Liver (tissue), 9 donors: ENCODE results near the gene ALG8. TPM values are rescaled to one million over a fixed set of nuclear protein-coding genes. Genes with fewer than 3 reads are reported as not detected.

Experiments used
- DNase-seq: peaks from one replicate; pipeline ENCODE4 v3.0.0-alpha.2; 2017; ENCODE audit warnings: low spot score
- H3K27ac ChIP-seq, 2 donors: one replicate each; pipeline ENCODE4 v1.7.0; 2013; ENCODE audit warnings: inconsistent platforms in 2 of 2, low read length in 2 of 2, control low read depth in 1 of 2, low read depth in 1 of 2, mild to moderate bottlenecking in 1 of 2
- H3K27me3 ChIP-seq, 4 donors: one replicate each; pipeline versions ENCODE4 v1.6.1 to v1.7.0; 2013; ENCODE audit warnings: low read length in 3 of 4, inconsistent platforms in 1 of 4, mild to moderate bottlenecking in 1 of 4, moderate library complexity in 1 of 4; ENCODE audit not compliant: control insufficient read depth in 4 of 4, insufficient read depth in 4 of 4
- H3K36me3 ChIP-seq, 4 donors: one replicate each; pipeline versions ENCODE4 v1.6.1 to v1.7.0; 2013; ENCODE audit warnings: low read length in 3 of 4, mild to moderate bottlenecking in 3 of 4, low read depth in 1 of 4, moderate library complexity in 1 of 4; ENCODE audit not compliant: control insufficient read depth in 4 of 4, insufficient read depth in 3 of 4
- H3K4me1 ChIP-seq, 4 donors: one replicate each; pipeline versions ENCODE4 v1.6.1 to v1.7.0; 2013; ENCODE audit warnings: low read length in 3 of 4, mild to moderate bottlenecking in 3 of 4, moderate library complexity in 1 of 4; ENCODE audit not compliant: control insufficient read depth in 4 of 4, insufficient read depth in 4 of 4
- H3K4me3 ChIP-seq, 3 donors: one replicate each; pipeline versions ENCODE4 v1.6.1 to v1.7.0; 2013; ENCODE audit warnings: low read length in 3 of 3, control low read depth in 1 of 3, low read depth in 1 of 3, mild to moderate bottlenecking in 1 of 3
- H3K9ac ChIP-seq, 2 donors: one replicate each; pipeline ENCODE4 v1.7.0; 2013; ENCODE audit warnings: low read length in 2 of 2, mild to moderate bottlenecking in 2 of 2, moderate library complexity in 2 of 2, control low read depth in 1 of 2, low read depth in 1 of 2
- H3K9me3 ChIP-seq, 4 donors: one replicate each; pipeline versions ENCODE4 v1.6.1 to v1.7.0; 2013; ENCODE audit warnings: low read length in 3 of 4; ENCODE audit not compliant: control insufficient read depth in 4 of 4
- ATF3 ChIP-seq: IDR thresholded peaks from 2 replicates; pipeline ENCODE4 v1.6.1; 2016; ENCODE audit warnings: antibody characterized with exemption
- CTCF ChIP-seq: fragments of 150-350 bp; IDR thresholded peaks from 2 replicates; pipeline ENCODE4 v1.5.1; 2017; ENCODE audit warnings: improper control_type of control experiment, low read depth, low read length; ENCODE audit not compliant: missing input control
- EGR1 ChIP-seq, 2 donors: IDR thresholded peaks; 2 replicates each; pipeline ENCODE4 v1.6.1; 2016 to 2018; ENCODE audit warnings: antibody characterized with exemption in 2 of 2, low read depth in 2 of 2
- FOXA1 ChIP-seq: IDR thresholded peaks from 2 replicates; pipeline ENCODE4 v1.6.1; 2016; ENCODE audit warnings: antibody characterized with exemption
- FOXA2 ChIP-seq: IDR thresholded peaks from 2 replicates; pipeline ENCODE4 v1.6.1; 2016; ENCODE audit warnings: antibody characterized with exemption
- GABPA ChIP-seq, 2 donors: IDR thresholded peaks in 1 of 2; conservative IDR thresholded peaks in 1 of 2; 2 replicates each; pipeline ENCODE4 v1.6.1; 2016; ENCODE audit warnings: antibody characterized with exemption in 2 of 2, mild to moderate bottlenecking in 1 of 2, moderate library complexity in 1 of 2
- HNF4A ChIP-seq, 2 donors: conservative IDR thresholded peaks; 2 replicates each; pipeline ENCODE4 v1.6.1; 2016; ENCODE audit warnings: antibody characterized with exemption in 2 of 2, mild to moderate bottlenecking in 2 of 2
- HNF4G ChIP-seq: IDR thresholded peaks from 2 replicates; pipeline ENCODE4 v1.6.1; 2016; ENCODE audit warnings: antibody characterized with exemption
- MAX ChIP-seq: IDR thresholded peaks from 2 replicates; pipeline ENCODE4 v1.6.1; 2016; ENCODE audit warnings: antibody characterized with exemption
- NR2F2 ChIP-seq: IDR thresholded peaks from 2 replicates; pipeline ENCODE4 v1.6.1; 2016; ENCODE audit warnings: antibody characterized with exemption
- RAD21 ChIP-seq, 2 donors: IDR thresholded peaks; 2 replicates each; pipeline ENCODE4 v1.6.1; 2016; ENCODE audit warnings: antibody characterized with exemption in 2 of 2, mild to moderate bottlenecking in 2 of 2
- RXRA ChIP-seq, 2 donors: IDR thresholded peaks; 2 replicates each; pipeline ENCODE4 v1.6.1; 2017 to 2018; ENCODE audit warnings: antibody characterized with exemption in 2 of 2, mild to moderate bottlenecking in 1 of 2
- TAF1 ChIP-seq: conservative IDR thresholded peaks from 2 replicates; pipeline ENCODE4 v1.6.1; 2016; ENCODE audit warnings: antibody characterized with exemption, mild to moderate bottlenecking
- ZBTB33 ChIP-seq: IDR thresholded peaks from 2 replicates; pipeline ENCODE4 v1.6.1; 2016; ENCODE audit warnings: antibody characterized with exemption
- WGBS: extraction: QIAGEN DNeasy Blood & Tissue Kit; methylation state at CpG from one replicate; pipeline ENCODE4 v1.1.7; 2013; 5-methylcytosine and 5-hydroxymethylcytosine counted together
- polyA plus RNA-seq, 2 donors: library from polyadenylated mRNA; stranded (reverse) in 1 of 2; unstranded in 1 of 2; fragments of 200-250 nt in 1 of 2; fragments of >200 nt in 1 of 2; fragmentation: Nextera tagmentation in 1 of 2; extraction: Ambion mirVana in 1 of 2; gene quantifications; one replicate each; pipeline versions ENCODE4 v1.2.1 to v1.2.3, GENCODE V29; 2013 to 2015
- total RNA-seq, 2 donors: library from RNA; depleted of rRNA; stranded (reverse); fragments of >200 nt; gene quantifications; one replicate each; pipeline ENCODE4 v1.2.3, GENCODE V29; 2014
- donor health status: healthy.
- donor health status: healthy.
- donor health status: healthy.
- donor health status: healthy.
- donor health status: healthy.

Gene ALG8
- total and polyA plus RNA-seq, 4 donors, result 29.4 to 46.0 (median 38.0) TPM

GRCh38 chr11:78127403-78127802 is 12.0 kb downstream of the ALG8 start:
- TF ChIP-seq RAD21 (IDR thresholded peaks at IDR 0.05) (no peak), FOXA1 (no peak), TAF1 (no peak), GABPA (IDR thresholded peaks at IDR 0.05 in 1 of 2, conservative IDR thresholded peaks at IDR 0.05 in 1 of 2) (no peak), HNF4G (no peak), MAX (no peak), RXRA (IDR thresholded peaks at IDR 0.05) (no peak), ZBTB33 (no peak), NR2F2 (no peak), CTCF (no peak)
- WGBS, result 98% methylated on average over 3 of the region's 3 CpGs

GRCh38 chr11:78112582-78113275 is 26.7 kb downstream of the ALG8 start:
- TF ChIP-seq MAX (no peak), ATF3 (no peak), FOXA1 (no peak), EGR1 (IDR thresholded peaks at IDR 0.05; ENCODE audit: low read depth in 2 of 2) (no peak), RXRA (IDR thresholded peaks at IDR 0.05) (no peak), NR2F2 (no peak), FOXA2 (no peak), ZBTB33 (no peak), CTCF (no peak), HNF4A (conservative IDR thresholded peaks at IDR 0.05) (no peak)
- H3K9me3 ChIP-seq, result no peaks in the 10 kb centered on the region
- H3K4me3 ChIP-seq, result no peak overlapping the region
- no peak for DNase-seq
- H3K27me3 ChIP-seq, result no peaks in the 10 kb centered on the region
- no peak overlapping the region for H3K9ac ChIP-seq
- no peak overlapping the region for H3K27ac ChIP-seq
- 93% methylated on average over 6 of the region's 6 CpGs for WGBS
- H3K4me1 ChIP-seq, result peaks cover 0 to 2% (median 0%) of the 10 kb centered on the region in 4 donors
- H3K36me3 ChIP-seq, result peaks cover 6 to 25% (median 9%) of the 10 kb centered on the region in 4 donors

More at GRCh38 chr11:78127403-78127802, 12.0 kb downstream of the ALG8 start:
- no peaks in the 10 kb centered on the region for H3K9me3 ChIP-seq
- H3K27ac ChIP-seq, result no peak overlapping the region
- H3K36me3 ChIP-seq, result peaks cover 0 to 12% (median 8%) of the 10 kb centered on the region in 4 donors
- no peak overlapping the region for H3K9ac ChIP-seq
- H3K4me1 ChIP-seq, result no peaks in the 10 kb centered on the region
- DNase-seq, result no peak
- no peak overlapping the region for H3K4me3 ChIP-seq
- H3K27me3 ChIP-seq, result no peaks in the 10 kb centered on the region
